ENCODE data around the gene TMPRSS3.

DNA sequence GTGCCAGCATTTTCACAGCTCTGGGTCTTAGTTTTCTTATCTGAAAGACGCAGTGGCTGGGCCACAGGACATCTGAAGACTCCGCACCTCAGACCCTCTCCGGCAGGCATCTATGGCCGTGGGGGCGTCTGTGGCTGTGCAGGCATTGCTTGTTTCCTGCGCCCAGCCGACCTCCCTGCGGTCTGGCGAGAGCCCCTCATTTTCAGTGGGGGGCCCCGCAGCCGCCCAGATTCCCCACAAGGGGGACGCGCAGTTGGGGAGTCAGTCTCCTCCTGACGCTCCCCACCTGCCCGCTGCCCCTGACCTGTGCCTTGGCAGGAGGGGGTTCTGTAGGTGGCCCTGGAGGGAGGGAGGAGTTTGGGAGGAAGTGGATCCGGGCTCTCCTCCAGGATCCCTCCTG is 26.0 kb downstream of the TMPRSS3 start:
- TF ChIP-seq YY1 (IDR thresholded peaks at IDR 0.05; ENCODE audit: insufficient read depth, insufficient read length) (no peak), SUZ12 (IDR thresholded peaks at IDR 0.05; ENCODE audit: extremely low read depth, insufficient read depth, insufficient read length) (no peak)

All from NT2/D1 (cell line).